ENCODE data around the gene SSC4D. TPM values are rescaled to one million over a fixed set of nuclear protein-coding genes. Genes with fewer than 3 reads are reported as not detected.
"Not testable (repeated sequence)": the region's sequence is repeated elsewhere in the genome, so short reads cannot be mapped to it uniquely, and the experiment has no call there.

The SSC4D gene
- total RNA-seq, 1 experiment from 2014 or later, result 0.58 TPM

- intact Hi-C loops (cut with micrococcal nuclease), result no loop called here
- TF ChIP-seq CTCF (IDR thresholded peaks at IDR 0.05; ENCODE audit: unreplicated experiment), result no peak
- Mint-ChIP-seq H3K4me1 (ENCODE audit: insufficient read depth, unreplicated experiment) (peaks cover under 1% of the 10 kb centered on the region), H3K27ac (ENCODE audit: low read depth, unreplicated experiment) (no peak overlapping the region), H3K27me3 (ENCODE audit: insufficient read depth, unreplicated experiment) (no peaks in the 10 kb centered on the region), H3K4me3 (ENCODE audit: unreplicated experiment) (no peak overlapping the region), H3K36me3 (ENCODE audit: insufficient read depth, unreplicated experiment) (no peaks in the 10 kb centered on the region), H3K9me3 (ENCODE audit: unreplicated experiment) (no peaks in the 10 kb centered on the region)
- DNase-seq (ENCODE audit: unreplicated experiment), result no peak
- ChIA-PET CTCF (no interaction called here), POLR2A (no interaction called here)
- no TSS peak for BruUV-seq (replicated peaks)
These were observed 19.6 kb upstream of the SSC4D start for GRCh38 chr7:76428868-76429805.

GRCh38 chr7:76428149-76428823, 18.8 kb upstream of the SSC4D start:
- DNase-seq (ENCODE audit: unreplicated experiment), result no peak
- CTCF ChIA-PET, result no interaction called here

GRCh38 chr7:76427635-76428034, 18.1 kb upstream of the SSC4D start:
- Mint-ChIP-seq H3K27me3 (ENCODE audit: insufficient read depth, unreplicated experiment) (no peaks in the 10 kb centered on the region), H3K9me3 (ENCODE audit: unreplicated experiment) (no peaks in the 10 kb centered on the region), H3K27ac (ENCODE audit: low read depth, unreplicated experiment) (no peak overlapping the region), H3K4me3 (ENCODE audit: unreplicated experiment) (no peak overlapping the region), H3K4me1 (ENCODE audit: insufficient read depth, unreplicated experiment) (peaks cover 16% of the 10 kb centered on the region), H3K36me3 (ENCODE audit: insufficient read depth, unreplicated experiment) (no peaks in the 10 kb centered on the region)
- no peak for DNase-seq (ENCODE audit: unreplicated experiment)
- BruUV-seq (replicated peaks), result no TSS peak
- ChIA-PET POLR2A (interaction anchor here (0.6 to 1.1 kb wide), 3 partner anchors 35 to 70 kb away, joined by 3 read pairs; no protein-coding TSS in a partner anchor), CTCF (no interaction called here)
- intact Hi-C loops (cut with micrococcal nuclease), result no loop called here
- no peak for TF ChIP-seq CTCF (IDR thresholded peaks at IDR 0.05; ENCODE audit: unreplicated experiment)

More at GRCh38 chr7:76428149-76428823, 18.8 kb upstream of the SSC4D start:
- H3K36me3 Mint-ChIP-seq (ENCODE audit: insufficient read depth, unreplicated experiment), result no peaks in the 10 kb centered on the region
- H3K27ac Mint-ChIP-seq (ENCODE audit: low read depth, unreplicated experiment), result no peak overlapping the region
- intact Hi-C loops (cut with micrococcal nuclease), result no loop called here
- TF ChIP-seq CTCF (IDR thresholded peaks at IDR 0.05; ENCODE audit: unreplicated experiment), result no peak
- peaks cover 9% of the 10 kb centered on the region for H3K4me1 Mint-ChIP-seq (ENCODE audit: insufficient read depth, unreplicated experiment)
- H3K9me3 Mint-ChIP-seq (ENCODE audit: unreplicated experiment), result no peaks in the 10 kb centered on the region
- POLR2A ChIA-PET, result interaction anchor here (0.6 to 1.1 kb wide), 2 partner anchors 36 to 67 kb away, joined by 3 read pairs; no protein-coding TSS in a partner anchor
- no peak overlapping the region for H3K4me3 Mint-ChIP-seq (ENCODE audit: unreplicated experiment)
- no peaks in the 10 kb centered on the region for H3K27me3 Mint-ChIP-seq (ENCODE audit: insufficient read depth, unreplicated experiment)
- BruUV-seq (replicated peaks), result no TSS peak

- Mint-ChIP-seq H3K4me1 (ENCODE audit: insufficient read depth, unreplicated experiment) (peaks cover 21% of the 10 kb centered on the region), H3K4me3 (ENCODE audit: unreplicated experiment) (no peak overlapping the region), H3K27me3 (ENCODE audit: insufficient read depth, unreplicated experiment) (no peaks in the 10 kb centered on the region), H3K36me3 (ENCODE audit: insufficient read depth, unreplicated experiment) (no peaks in the 10 kb centered on the region), H3K9me3 (ENCODE audit: unreplicated experiment) (no peaks in the 10 kb centered on the region), H3K27ac (ENCODE audit: low read depth, unreplicated experiment) (no peak overlapping the region)
- DNase-seq (ENCODE audit: unreplicated experiment), result no peak
- POLR2A ChIA-PET, result interaction anchor here (0.9 kb wide), 1 partner anchor 66 kb away, joined by 3 read pairs; no protein-coding TSS in a partner anchor
- intact Hi-C loops (cut with micrococcal nuclease), result no loop called here
- no TSS peak for BruUV-seq (replicated peaks)
- CTCF ChIA-PET, result interaction anchor here (1.0 kb wide), 1 partner anchor 67 kb away, joined by 3 read pairs; the partner anchor contains the start of gene YWHAG
- TF ChIP-seq CTCF (IDR thresholded peaks at IDR 0.05; ENCODE audit: unreplicated experiment), result no peak
These were observed 16.7 kb upstream of the SSC4D start for GRCh38 chr7:76426246-76426645.

- BruUV-seq (replicated peaks); H3K27me3 Mint-ChIP-seq (ENCODE audit: insufficient read depth, unreplicated experiment); H3K36me3 Mint-ChIP-seq (ENCODE audit: insufficient read depth, unreplicated experiment); intact Hi-C loops (cut with micrococcal nuclease); H3K27ac Mint-ChIP-seq (ENCODE audit: low read depth, unreplicated experiment); H3K4me3 Mint-ChIP-seq (ENCODE audit: unreplicated experiment); H3K9me3 Mint-ChIP-seq (ENCODE audit: unreplicated experiment); DNase-seq (ENCODE audit: unreplicated experiment): not testable (repeated sequence)
- peaks cover 21% of the 10 kb centered on the region for H3K4me1 Mint-ChIP-seq (ENCODE audit: insufficient read depth, unreplicated experiment)
- POLR2A ChIA-PET, result interaction anchor here (3.3 kb wide), 1 partner anchor 32 kb away, joined by 17 read pairs; no protein-coding TSS in a partner anchor
- CTCF ChIA-PET, result interaction anchor here (0.6 to 0.7 kb wide), 2 partner anchors 100 to 974 kb away, joined by 3 read pairs; no protein-coding TSS in a partner anchor
These were observed 16.1 kb upstream of the SSC4D start for GRCh38 chr7:76425558-76425957.

Measured in MCF 10A (cell line).